HEK293T (cell line): ENCODE measurements around the gene EIF2D.
A peak's percentile ranks its signal among the peaks of the same experiment; 100 is the strongest.

Experiments
- CTCF ChIA-PET: fragments of 350-600 bp; formaldehyde crosslinking; extraction: SDS; loops from one replicate; lab custom pipeline; 2021; ENCODE audit warnings: antibody characterized with exemption, inconsistent platforms; lab: Yijun Ruan, JAX
- POLR2A ChIA-PET: fragments of 350-600 bp; formaldehyde crosslinking; extraction: SDS; loops from one replicate; lab custom pipeline; 2020; ENCODE audit warnings: antibody characterized with exemption, inconsistent platforms; lab: Yijun Ruan, JAX
- DNase-seq: peaks from one replicate; pipeline ENCODE4 v3.0.0; 2012; ENCODE audit warnings: mixed read lengths; ENCODE audit errors: extremely low spot score
- ARNT ChIP-seq: fragments of 450-650 bp; IDR thresholded peaks from 2 replicates; pipeline ENCODE4 v1.6.1; 2017; ENCODE audit warnings: mild to moderate bottlenecking
- BHLHE40 ChIP-seq: fragments of 450-650 bp; IDR thresholded peaks from 2 replicates; pipeline ENCODE4 v1.6.1; 2016; ENCODE audit warnings: mild to moderate bottlenecking, moderate library complexity, borderline replicate concordance
- CTBP1 ChIP-seq: fragments of 450-650 bp; IDR thresholded peaks from 2 replicates; pipeline ENCODE4 v1.6.1; 2016; ENCODE audit warnings: borderline replicate concordance
- ELF4 ChIP-seq: fragments of 450-650 bp; IDR thresholded peaks from 2 replicates; pipeline ENCODE4 v1.6.1; 2017; ENCODE audit warnings: antibody characterized with exemption
- FOXA1 ChIP-seq: fragments of 450-650 bp; IDR thresholded peaks from 2 replicates; pipeline ENCODE4 v1.6.1; 2016; ENCODE audit warnings: mild to moderate bottlenecking
- FOXK2 ChIP-seq: fragments of 450-650 bp; IDR thresholded peaks from 2 replicates; pipeline ENCODE4 v1.6.1; 2016; ENCODE audit warnings: mild to moderate bottlenecking
- FOXM1 ChIP-seq: fragments of 450-650 bp; IDR thresholded peaks from 2 replicates; pipeline ENCODE4 v1.6.1; 2017; ENCODE audit warnings: mild to moderate bottlenecking, borderline replicate concordance
- HDGF ChIP-seq: fragments of 450-650 bp; IDR thresholded peaks from 2 replicates; pipeline ENCODE4 v1.6.1; 2017; ENCODE audit warnings: antibody characterized with exemption, borderline replicate concordance
- L3MBTL2 ChIP-seq: fragments of 450-650 bp; conservative IDR thresholded peaks from 2 replicates; pipeline ENCODE4 v1.6.1; 2016; ENCODE audit warnings: mild to moderate bottlenecking
- LEF1 ChIP-seq: fragments of 450-650 bp; IDR thresholded peaks from 2 replicates; pipeline ENCODE4 v1.6.1; 2017; ENCODE audit warnings: mild to moderate bottlenecking, borderline replicate concordance
- NFRKB ChIP-seq: fragments of 450-650 bp; IDR thresholded peaks from 2 replicates; pipeline ENCODE4 v1.6.1; 2016; ENCODE audit warnings: mild to moderate bottlenecking, moderate library complexity
- SP1 ChIP-seq: fragments of 450-650 bp; IDR thresholded peaks from 2 replicates; pipeline ENCODE4 v1.6.1; 2017
- SUZ12 ChIP-seq: fragments of 450-650 bp; IDR thresholded peaks from 2 replicates; pipeline ENCODE4 v1.6.1; 2016; ENCODE audit warnings: mild to moderate bottlenecking
- TARDBP ChIP-seq: fragments of 450-650 bp; IDR thresholded peaks from 2 replicates; pipeline ENCODE4 v1.6.1; 2016
- ZNF384 ChIP-seq: fragments of 450-650 bp; IDR thresholded peaks from 2 replicates; pipeline ENCODE4 v1.6.1; 2016
- TF ChIP-seq, protein P1 (sequence below): fragments of 450-650 bp; IDR thresholded peaks from 2 replicates; pipeline ENCODE4 v1.6.1; 2016

Gene EIF2D

DNA sequence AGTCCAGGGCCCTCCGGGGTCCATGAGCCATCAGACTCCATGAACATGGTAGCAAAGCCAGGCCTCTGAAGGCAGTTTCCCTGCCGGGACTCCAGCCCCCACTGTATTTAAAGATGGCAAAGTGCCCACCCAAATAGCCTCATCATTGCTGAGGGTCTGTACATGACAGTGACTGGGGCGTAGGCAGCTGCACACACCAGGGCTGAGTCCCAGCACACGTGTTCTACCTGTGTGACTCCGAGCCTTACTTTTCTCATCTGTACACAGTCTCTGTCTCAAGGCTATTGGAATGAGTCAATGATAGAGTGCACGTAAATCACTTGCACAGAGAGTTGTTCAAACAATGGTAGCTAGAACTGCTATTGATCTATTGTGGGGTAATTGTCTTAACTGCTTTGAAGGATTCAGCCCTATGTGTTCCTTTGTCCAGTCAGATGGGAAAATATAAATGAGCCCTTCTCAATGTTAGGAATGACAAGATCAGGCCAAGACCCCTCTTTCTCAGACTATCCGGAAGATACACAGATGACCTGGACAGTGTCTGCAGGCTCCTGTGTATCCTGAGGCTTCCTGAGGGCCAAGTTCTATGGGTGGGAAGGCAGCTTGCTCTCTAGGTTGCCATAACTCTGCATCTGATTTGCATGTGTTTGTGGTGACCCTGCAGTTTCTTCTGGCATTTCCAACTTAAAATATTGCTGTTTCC, 56.1 kb downstream of the EIF2D start:
- ChIA-PET POLR2A (no interaction called here), CTCF (interaction anchor here (2.8 kb wide), 1 partner anchor 11 kb away, joined by 19 read pairs; no protein-coding TSS in a partner anchor)
- TF ChIP-seq, protein P1, sequence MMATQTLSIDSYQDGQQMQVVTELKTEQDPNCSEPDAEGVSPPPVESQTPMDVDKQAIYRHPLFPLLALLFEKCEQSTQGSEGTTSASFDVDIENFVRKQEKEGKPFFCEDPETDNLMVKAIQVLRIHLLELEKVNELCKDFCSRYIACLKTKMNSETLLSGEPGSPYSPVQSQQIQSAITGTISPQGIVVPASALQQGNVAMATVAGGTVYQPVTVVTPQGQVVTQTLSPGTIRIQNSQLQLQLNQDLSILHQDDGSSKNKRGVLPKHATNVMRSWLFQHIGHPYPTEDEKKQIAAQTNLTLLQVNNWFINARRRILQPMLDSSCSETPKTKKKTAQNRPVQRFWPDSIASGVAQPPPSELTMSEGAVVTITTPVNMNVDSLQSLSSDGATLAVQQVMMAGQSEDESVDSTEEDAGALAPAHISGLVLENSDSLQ: 0 out of 2 replicates have a peak, but pooled peaks have one; percentile 6
- no peak for TF ChIP-seq ZNF384
- no peak for TF ChIP-seq SUZ12
- TF ChIP-seq NFRKB: no peak
- no peak for TF ChIP-seq BHLHE40
- no peak for DNase-seq

DNA sequence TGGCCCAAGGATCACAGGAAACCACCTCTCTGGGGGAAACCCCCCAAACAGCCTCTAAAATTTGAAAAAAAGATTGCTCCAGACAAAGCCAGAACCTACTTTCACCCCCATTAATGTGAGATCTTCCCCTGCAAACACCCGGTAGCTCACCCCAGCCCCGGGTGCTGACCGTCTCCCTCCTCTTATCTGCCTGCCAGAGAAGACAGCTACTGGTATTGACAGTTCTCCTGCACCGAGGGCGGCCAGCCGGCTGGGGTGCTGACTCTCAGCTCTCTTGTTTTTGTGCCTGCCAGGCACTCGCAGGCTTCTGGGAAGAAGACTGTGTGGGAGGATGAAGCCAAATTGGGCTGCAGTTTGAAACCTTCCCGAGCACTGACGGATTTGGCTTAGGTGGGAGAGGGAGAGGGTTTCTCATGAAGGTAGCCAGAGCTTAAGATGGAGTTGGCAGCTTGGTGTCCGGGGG, 56.8 kb downstream of the EIF2D start:
- DNase-seq: no peak
- CTCF ChIA-PET: interaction anchor here (1.0 to 2.8 kb wide), 2 partner anchors 10 to 76 kb away, joined by 3 to 19 read pairs; no protein-coding TSS in a partner anchor
- TF ChIP-seq SP1 (no peak), ELF4 (no peak), TARDBP (no peak), L3MBTL2 (no peak)
- POLR2A ChIA-PET: no interaction called here

- DNase-seq: no peak
- POLR2A ChIA-PET: no interaction called here
- TF ChIP-seq ARNT: no peak
- no peak for TF ChIP-seq FOXM1
- no peak for TF ChIP-seq CTBP1
- no peak for TF ChIP-seq FOXK2
- no peak for TF ChIP-seq SP1
- TF ChIP-seq FOXA1: no peak
- TF ChIP-seq, protein P1: no peak
- TF ChIP-seq ELF4: no peak
- TF ChIP-seq HDGF: no peak
- no peak for TF ChIP-seq LEF1
- TF ChIP-seq BHLHE40: no peak
- TF ChIP-seq SUZ12: no peak
- TF ChIP-seq TARDBP: no peak
- TF ChIP-seq L3MBTL2: no peak
- TF ChIP-seq NFRKB: no peak
- TF ChIP-seq ZNF384: no peak
- CTCF ChIA-PET: interaction anchor here (1.0 to 2.8 kb wide), 2 partner anchors 10 to 75 kb away, joined by 3 to 19 read pairs; no protein-coding TSS in a partner anchor
These were observed 57.4 kb downstream of the EIF2D start for GRCh38 chr1:206554701-206555472.

- no peak for TF ChIP-seq FOXM1
- no peak for TF ChIP-seq FOXA1
- no peak for TF ChIP-seq SP1
- no peak for TF ChIP-seq TARDBP
- no peak for TF ChIP-seq FOXK2
- TF ChIP-seq, protein P1: no peak
- TF ChIP-seq BHLHE40: no peak
- TF ChIP-seq ZNF384: no peak
- TF ChIP-seq NFRKB: no peak
- TF ChIP-seq CTBP1: no peak
- TF ChIP-seq ELF4: no peak
- no peak for TF ChIP-seq SUZ12
- no peak for TF ChIP-seq L3MBTL2
- no peak for TF ChIP-seq HDGF
- CTCF ChIA-PET: interaction anchor here (1.0 to 2.8 kb wide), 2 partner anchors 9 to 64 kb away, joined by 3 to 19 read pairs; no protein-coding TSS in a partner anchor
- DNase-seq: no peak
- POLR2A ChIA-PET: no interaction called here
These were observed 58.1 kb downstream of the EIF2D start for GRCh38 chr1:206554211-206554610.

DNA sequence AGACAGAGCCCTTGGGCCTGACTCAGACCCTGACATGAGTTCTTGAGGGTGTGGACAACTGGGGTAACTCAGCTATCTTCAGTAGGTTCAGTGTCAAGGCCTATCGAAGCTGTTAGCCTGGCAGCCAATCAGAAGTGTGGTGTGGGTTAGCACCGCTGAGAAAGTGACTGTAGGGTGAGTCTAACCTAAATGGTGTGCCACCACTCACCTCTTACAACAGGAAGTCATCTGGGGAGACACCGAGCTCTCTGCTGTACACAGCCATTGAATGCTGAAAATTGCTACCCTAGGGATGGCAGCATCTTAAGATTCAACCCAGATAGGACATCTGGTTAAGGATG, 60.3 kb downstream of the EIF2D start:
- POLR2A ChIA-PET: no interaction called here
- TF ChIP-seq FOXK2 (no peak), ELF4 (no peak), SUZ12 (no peak), HDGF (no peak), CTBP1 (no peak), NFRKB (no peak), SP1 (no peak), FOXM1 (no peak), ARNT (no peak), L3MBTL2 (no peak), LEF1 (no peak), FOXA1 (no peak), BHLHE40 (no peak), ZNF384 (no peak), TARDBP (no peak)
- TF ChIP-seq, protein P1: no peak
- CTCF ChIA-PET: interaction anchor here (0.6 to 1.0 kb wide), 3 partner anchors 32 to 73 kb away, joined by 3 to 7 read pairs (median 4); no protein-coding TSS in a partner anchor
- DNase-seq: no peak
